Skeletal muscle satellite cell (primary cell): ENCODE results near the gene NOX3.
A peak's percentile ranks its signal among the peaks of the same experiment; 100 is the strongest.
"Not testable (repeated sequence)": the region's sequence is repeated elsewhere in the genome, so short reads cannot be mapped to it uniquely, and the experiment has no call there.

ENCODE experiments used
- H3K27me3 ChIP-seq: 2 replicates; pipeline ENCODE4 v1.7.0; 2013; ENCODE audit warnings: low read length; ENCODE audit not compliant: control insufficient read depth, insufficient read depth
- H3K36me3 ChIP-seq: 2 replicates; pipeline ENCODE4 v1.7.0; 2013; ENCODE audit warnings: mild to moderate bottlenecking, control low read depth, low read length; ENCODE audit not compliant: insufficient read depth
- H3K4me1 ChIP-seq: 2 replicates; pipeline ENCODE4 v1.7.0; 2013; ENCODE audit warnings: low read length; ENCODE audit not compliant: control insufficient read depth, insufficient read depth
- H3K4me2 ChIP-seq: 2 replicates; pipeline ENCODE4 v1.7.0; 2013; ENCODE audit warnings: mild to moderate bottlenecking, low read length
- H3K4me3 ChIP-seq: 2 replicates; pipeline ENCODE4 v1.7.0; 2013; ENCODE audit warnings: low read length
- H3K9ac ChIP-seq: 2 replicates; pipeline ENCODE4 v1.7.0; 2013; ENCODE audit warnings: mild to moderate bottlenecking, low read depth, low read length, moderate library complexity
- H3K9me3 ChIP-seq: replicated peaks from 2 replicates; pipeline ENCODE4 v1.7.0; 2013; ENCODE audit warnings: mild to moderate bottlenecking, control low read depth, low read length

Gene NOX3

GRCh38 chr6:155378724-155379123 is 76.9 kb downstream of the NOX3 start:
- no peak overlapping the region for H3K4me2 ChIP-seq
- H3K9me3 ChIP-seq, result no peaks in the 10 kb centered on the region
- no peak overlapping the region for H3K4me3 ChIP-seq
- no peaks in the 10 kb centered on the region for H3K36me3 ChIP-seq
- H3K27me3 ChIP-seq, result no peaks in the 10 kb centered on the region
- H3K9ac ChIP-seq, result no peak overlapping the region
- H3K4me1 ChIP-seq, result peaks cover 28% of the 10 kb centered on the region

DNA sequence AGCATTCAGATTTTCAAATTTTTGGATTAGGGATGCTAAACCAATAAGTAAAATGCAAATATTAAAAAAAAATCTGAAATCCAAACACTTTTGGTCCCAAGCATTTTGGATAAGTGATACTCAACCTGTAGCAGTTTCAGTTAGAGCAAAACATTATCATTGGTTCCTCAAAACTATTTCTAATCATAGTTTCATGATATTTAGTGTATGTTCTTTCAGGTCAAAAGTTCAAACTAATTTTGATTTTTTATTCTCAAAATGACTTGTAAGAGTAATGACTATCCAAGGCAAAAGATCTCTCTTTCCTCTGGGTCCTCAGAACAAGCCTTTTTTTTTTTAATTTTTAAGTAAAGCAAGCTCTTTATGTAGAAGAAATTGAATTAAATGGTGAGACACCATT is 77.4 kb downstream of the NOX3 start:
- H3K27me3 ChIP-seq, result no peaks in the 10 kb centered on the region
- no peaks in the 10 kb centered on the region for H3K36me3 ChIP-seq
- no peak overlapping the region for H3K4me3 ChIP-seq
- H3K9ac ChIP-seq, result no peak overlapping the region
- no peak overlapping the region for H3K4me2 ChIP-seq
- no peaks in the 10 kb centered on the region for H3K9me3 ChIP-seq
- peaks cover 28% of the 10 kb centered on the region for H3K4me1 ChIP-seq

DNA sequence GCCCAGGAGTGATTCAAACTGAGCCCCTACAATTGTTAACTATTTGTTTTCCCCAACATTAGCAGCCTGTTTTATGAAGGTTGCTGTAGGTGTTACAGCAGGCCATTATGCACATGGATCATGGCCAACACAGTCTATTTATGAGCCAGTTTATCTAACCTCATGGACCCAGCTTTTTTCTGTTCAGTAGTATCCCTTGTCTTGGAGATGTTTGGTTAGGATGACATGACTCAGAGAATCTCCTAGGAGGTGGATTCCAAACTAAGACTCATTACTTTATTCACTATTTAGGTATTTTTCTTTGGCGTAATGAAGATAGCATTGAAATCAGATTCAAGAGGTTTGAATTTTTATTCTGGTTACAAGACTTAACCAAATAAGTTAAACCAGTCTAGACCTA is 78.6 kb downstream of the NOX3 start:
- Histone ChIP-seq H3K9me3 (no peaks in the 10 kb centered on the region), H3K4me1 (peaks cover 25% of the 10 kb centered on the region), H3K4me2 (peak overlapping the region; percentile 50), H3K36me3 (no peaks in the 10 kb centered on the region), H3K27me3 (no peaks in the 10 kb centered on the region), H3K4me3 (no peak overlapping the region), H3K9ac (peak overlapping the region; percentile 62)

DNA sequence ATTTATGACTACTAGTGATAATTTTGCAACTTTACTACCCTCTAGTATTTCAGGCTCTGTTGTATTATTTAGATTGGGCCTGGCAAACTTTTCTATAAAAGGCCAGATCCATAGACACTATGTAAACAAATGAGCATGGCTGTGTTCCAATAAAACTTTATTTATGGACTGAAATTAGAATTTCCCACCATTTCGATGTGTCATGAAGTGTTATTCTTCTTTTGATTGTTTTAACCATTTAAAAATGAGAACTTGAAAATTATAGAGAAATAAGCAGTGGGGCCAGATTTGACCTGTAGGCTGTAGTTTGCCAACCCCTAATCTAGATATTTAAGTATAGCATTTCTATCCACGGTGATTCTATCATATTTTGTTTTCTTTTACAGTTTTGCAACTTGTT is 79.8 kb downstream of the NOX3 start:
- no peak overlapping the region for H3K9ac ChIP-seq
- H3K4me2 ChIP-seq, result no peak overlapping the region
- no peaks in the 10 kb centered on the region for H3K9me3 ChIP-seq
- no peak overlapping the region for H3K4me3 ChIP-seq
- peaks cover 17% of the 10 kb centered on the region for H3K4me1 ChIP-seq
- no peaks in the 10 kb centered on the region for H3K27me3 ChIP-seq
- no peaks in the 10 kb centered on the region for H3K36me3 ChIP-seq

GRCh38 chr6:155374681-155375080 is 81.0 kb downstream of the NOX3 start:
- H3K4me2 ChIP-seq, result no peak overlapping the region
- no peak overlapping the region for H3K9ac ChIP-seq
- peaks cover 17% of the 10 kb centered on the region for H3K4me1 ChIP-seq

GRCh38 chr6:155373276-155373675 is 82.4 kb downstream of the NOX3 start:
- H3K4me1 ChIP-seq, result peaks cover 17% of the 10 kb centered on the region

More at GRCh38 chr6:155374681-155375080, 81.0 kb downstream of the NOX3 start:
- H3K9me3 ChIP-seq, result no peaks in the 10 kb centered on the region
- no peak overlapping the region for H3K4me3 ChIP-seq
- H3K36me3 ChIP-seq, result no peaks in the 10 kb centered on the region
- no peaks in the 10 kb centered on the region for H3K27me3 ChIP-seq

DNA sequence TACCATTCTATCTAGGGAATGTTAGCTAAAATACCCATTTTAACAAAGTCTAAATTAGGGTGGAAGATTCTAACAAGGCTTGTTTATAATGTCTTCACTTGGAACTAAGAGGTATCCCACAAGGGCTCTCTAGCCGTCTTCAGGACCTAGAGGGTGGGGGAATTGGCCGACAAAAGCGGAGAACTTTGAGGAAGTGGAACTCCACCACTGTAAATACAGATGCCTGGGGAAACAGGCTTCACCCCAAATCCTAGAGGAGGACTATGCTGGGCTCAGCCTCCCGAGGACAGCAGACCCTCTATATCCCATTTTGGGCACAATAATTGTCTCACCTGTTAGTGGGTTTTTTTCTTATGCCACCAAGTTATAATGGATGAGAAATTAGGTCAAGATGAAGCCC is 83.4 kb downstream of the NOX3 start:
- H3K4me2 ChIP-seq, result no peak overlapping the region
- no peak overlapping the region for H3K9ac ChIP-seq
- H3K36me3 ChIP-seq, result no peaks in the 10 kb centered on the region
- no peak overlapping the region for H3K4me3 ChIP-seq
- H3K9me3 ChIP-seq, result no peaks in the 10 kb centered on the region
- H3K27me3 ChIP-seq, result no peaks in the 10 kb centered on the region
- H3K4me1 ChIP-seq, result peaks cover 9% of the 10 kb centered on the region

More at GRCh38 chr6:155373276-155373675, 82.4 kb downstream of the NOX3 start:
- Histone ChIP-seq H3K9ac (no peak overlapping the region), H3K4me3 (no peak overlapping the region), H3K27me3 (no peaks in the 10 kb centered on the region), H3K4me2 (no peak overlapping the region), H3K36me3 (no peaks in the 10 kb centered on the region), H3K9me3 (no peaks in the 10 kb centered on the region)

DNA sequence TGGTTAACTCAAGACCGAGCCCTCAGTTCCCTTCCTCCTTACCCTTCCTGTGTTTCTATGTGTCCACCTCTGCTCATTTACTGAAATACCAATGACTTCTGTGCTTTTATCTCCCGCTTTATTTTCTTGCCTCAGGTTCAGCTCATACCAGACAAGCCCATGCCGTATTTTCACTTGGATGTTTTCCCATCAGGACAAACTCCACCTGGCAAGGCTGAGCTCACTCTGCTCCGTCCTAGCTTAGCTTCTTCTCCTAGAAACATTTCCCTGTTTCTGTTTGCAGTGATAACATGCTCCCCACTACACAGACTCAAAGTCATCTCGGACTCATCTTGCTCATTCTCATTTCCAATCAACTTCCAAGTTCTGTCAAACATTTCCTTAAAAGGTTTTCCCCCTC is 84.4 kb downstream of the NOX3 start:
- no peaks in the 10 kb centered on the region for H3K36me3 ChIP-seq
- H3K4me3 ChIP-seq, result no peak overlapping the region
- peaks cover under 1% of the 10 kb centered on the region for H3K4me1 ChIP-seq
- H3K27me3 ChIP-seq, result no peaks in the 10 kb centered on the region
- H3K9ac ChIP-seq, result no peak overlapping the region
- H3K9me3 ChIP-seq, result no peaks in the 10 kb centered on the region
- no peak overlapping the region for H3K4me2 ChIP-seq

DNA sequence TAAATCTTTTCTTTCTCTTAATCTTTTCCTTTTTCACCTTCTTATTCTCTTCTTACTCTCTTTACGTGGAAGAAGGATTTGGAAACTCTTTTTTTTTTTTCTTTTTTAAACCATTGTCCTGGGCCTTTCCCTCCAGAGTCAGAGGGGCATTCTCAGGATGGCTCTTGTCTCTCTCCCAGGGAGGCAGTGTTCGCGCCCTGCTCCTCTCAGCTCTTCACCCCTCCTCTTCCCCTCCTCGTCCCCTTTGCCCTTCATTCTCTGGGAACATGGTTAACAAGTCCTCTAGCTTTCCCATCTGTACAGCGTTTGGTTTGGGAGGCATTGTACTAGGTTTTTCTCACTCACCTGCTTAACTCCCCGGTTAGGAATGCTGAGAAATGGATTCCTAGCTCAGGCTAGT is 89.3 kb downstream of the NOX3 start:
- no peak overlapping the region for H3K4me3 ChIP-seq
- H3K9ac ChIP-seq, result no peak overlapping the region
- no peak overlapping the region for H3K4me2 ChIP-seq
- H3K4me1 ChIP-seq, result no peaks in the 10 kb centered on the region
- no peaks in the 10 kb centered on the region for H3K27me3 ChIP-seq
- H3K9me3 ChIP-seq, result no peaks in the 10 kb centered on the region
- H3K36me3 ChIP-seq, result no peaks in the 10 kb centered on the region

DNA sequence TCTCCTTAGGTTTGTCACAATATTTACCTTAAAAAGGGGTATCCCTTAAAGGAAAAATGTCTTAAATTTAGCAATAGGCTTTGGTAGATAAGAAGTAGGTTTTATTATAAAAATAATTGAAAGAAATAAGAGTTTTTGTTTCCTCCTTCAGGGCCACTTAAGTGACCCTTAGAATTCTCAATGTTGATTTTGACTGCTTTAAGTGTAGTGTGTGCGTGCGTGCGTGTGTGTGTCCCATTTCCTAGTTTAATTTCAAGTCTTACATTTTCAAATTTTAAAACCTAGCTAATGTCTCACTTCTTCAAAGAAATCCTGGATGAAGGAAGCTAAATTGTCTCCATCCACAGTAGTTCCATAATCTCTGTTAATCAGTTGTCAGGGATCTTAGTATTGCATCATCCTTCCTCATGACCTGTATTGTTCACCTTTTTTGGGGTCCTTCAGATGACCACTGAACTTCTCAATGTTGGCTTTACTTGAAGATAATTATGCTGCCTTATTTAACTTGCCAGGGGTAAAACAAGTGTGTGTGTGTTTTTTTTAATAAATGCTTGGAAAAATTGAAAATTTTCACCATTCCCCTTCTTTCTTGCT is 90.7 kb downstream of the NOX3 start:
- H3K4me2 ChIP-seq, result no peak overlapping the region
- H3K9ac ChIP-seq, result no peak overlapping the region
- no peaks in the 10 kb centered on the region for H3K27me3 ChIP-seq
- no peaks in the 10 kb centered on the region for H3K4me1 ChIP-seq
- no peaks in the 10 kb centered on the region for H3K36me3 ChIP-seq
- no peaks in the 10 kb centered on the region for H3K9me3 ChIP-seq
- no peak overlapping the region for H3K4me3 ChIP-seq

DNA sequence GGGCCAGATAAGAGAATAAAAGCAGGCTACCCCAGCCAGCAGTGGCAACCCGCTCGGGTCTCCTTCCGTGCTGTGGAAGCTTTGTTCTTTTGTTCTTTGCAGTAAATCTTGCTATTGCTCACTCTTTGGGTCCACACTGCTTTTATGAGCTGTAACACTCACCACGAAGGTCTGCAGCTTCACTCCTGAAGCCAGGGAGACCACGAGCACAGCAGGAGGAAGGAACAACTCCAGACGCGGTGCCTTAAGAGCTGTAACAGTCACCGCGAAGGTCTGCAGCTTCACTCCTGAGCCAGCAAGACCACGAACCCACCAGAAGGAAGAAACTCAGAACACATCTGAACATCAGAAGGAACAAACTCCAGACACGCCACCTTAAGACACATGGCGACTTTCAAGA is 91.6 kb downstream of the NOX3 start:
- H3K27me3 ChIP-seq, H3K36me3 ChIP-seq, H3K9ac ChIP-seq, H3K4me2 ChIP-seq, H3K4me3 ChIP-seq, H3K9me3 ChIP-seq, H3K4me1 ChIP-seq: not testable (repeated sequence)

GRCh38 chr6:155362968-155363632 is 92.5 kb downstream of the NOX3 start:
- not testable (repeated sequence) for H3K9ac ChIP-seq, H3K4me1 ChIP-seq, H3K36me3 ChIP-seq, H3K4me2 ChIP-seq, H3K27me3 ChIP-seq, H3K9me3 ChIP-seq, H3K4me3 ChIP-seq
